Endothelial cell of umbilical vein (primary cell): ENCODE measurements around the gene SGK2. TPM values are rescaled to one million over a fixed set of nuclear protein-coding genes. Genes with fewer than 3 reads are reported as not detected.

Source experiments
- BruUV-seq: library from RNA; stranded (reverse); fragments of 400-500 nt; replicated peaks from 2 replicates; lab custom pipeline; 2021; lab: Mats Ljungman, UMichigan
- CTCF ChIA-PET: fragments of 300-600, 350-600 bp; sonication (Branson Sonifier 250); formaldehyde crosslinking; loops from one replicate; lab custom pipeline; 2021; ENCODE audit warnings: antibody characterized with exemption, inconsistent platforms; lab: Charles Lee
- POLR2A ChIA-PET: fragments of 300-600, 350-600 bp; sonication (Branson Sonifier 250); formaldehyde crosslinking; loops from one replicate; lab custom pipeline; 2021; ENCODE audit warnings: antibody characterized with exemption, inconsistent platforms; lab: Charles Lee
- DNase-seq: peaks from one replicate; pipeline ENCODE4 v3.0.0-alpha.2; 2011; ENCODE audit warnings: low read depth, low spot score
- FAIRE-seq: peaks from 2 replicates; lab custom pipeline; 2011; peaks lifted over from hg19 to GRCh38; lab: Jason Lieb, UNC
- H2AFZ ChIP-seq: 2 replicates; pipeline ENCODE4 v1.6.0; 2012; ENCODE audit warnings: low read depth, low read length, control low read depth, inconsistent platforms
- H3K27ac ChIP-seq: 2 replicates; pipeline ENCODE4 v1.5.1; 2011; ENCODE audit warnings: low read depth, mild to moderate bottlenecking, control low read depth, low read length, moderate library complexity; ENCODE audit not compliant: insufficient read depth
- H3K27me3 ChIP-seq, 2 experiments: 2 replicates each; pipeline versions ENCODE4 v1.6.0 to v1.6.1; 2011; ENCODE audit warnings: low read length in 2 of 2, mixed read lengths in 1 of 2; ENCODE audit not compliant: control insufficient read depth in 2 of 2, insufficient read depth in 2 of 2
- H3K36me3 ChIP-seq, 2 experiments: 2 replicates in 1 of 2; 3 replicates in 1 of 2; pipeline ENCODE4 v1.5.1; 2011; ENCODE audit warnings: low read length in 2 of 2, mild to moderate bottlenecking in 1 of 2, moderate library complexity in 1 of 2; ENCODE audit not compliant: control insufficient read depth in 2 of 2, insufficient read depth in 2 of 2; ENCODE audit errors: extremely low read depth in 1 of 2
- H3K4me1 ChIP-seq: 3 replicates; pipeline ENCODE4 v1.5.1; 2011; ENCODE audit warnings: mild to moderate bottlenecking, low read length; ENCODE audit not compliant: control insufficient read depth, insufficient read depth; ENCODE audit errors: extremely low read depth
- H3K4me2 ChIP-seq: 2 replicates; pipeline ENCODE4 v1.6.1; 2011; ENCODE audit warnings: low read length, control low read depth, mixed read lengths; ENCODE audit not compliant: insufficient read depth
- H3K4me3 ChIP-seq, 3 experiments: fragments of 200-600 bp in 1 of 3; sonication (generic), shearing (Covaris generic) in 1 of 3; replicated peaks in 1 of 3; 2 replicates each; pipeline ENCODE4 v1.5.1; 2011 to 2016; ENCODE audit warnings: control low read depth in 3 of 3, low read length in 3 of 3, mild to moderate bottlenecking in 2 of 3, inconsistent platforms in 1 of 3, low read depth in 1 of 3, moderate library complexity in 1 of 3; ENCODE audit not compliant: insufficient read depth in 1 of 3
- H3K79me2 ChIP-seq: 2 replicates; pipeline ENCODE4 v1.6.0; 2012; ENCODE audit warnings: low read length, inconsistent platforms; ENCODE audit not compliant: control insufficient read depth, insufficient read depth
- H3K9ac ChIP-seq: replicated peaks from 2 replicates; pipeline ENCODE3; 2011; ENCODE audit warnings: low read length, control low read depth; ENCODE audit not compliant: insufficient read depth; ENCODE audit errors: extremely low read depth
- H3K9me1 ChIP-seq: replicated peaks from 3 replicates; pipeline ENCODE4 v1.6.0; 2011; ENCODE audit warnings: mild to moderate bottlenecking, low read length; ENCODE audit not compliant: control insufficient read depth, insufficient read depth; ENCODE audit errors: extremely low read depth
- H3K9me3 ChIP-seq: replicated peaks from 2 replicates; pipeline ENCODE4 v1.5.1; 2012; ENCODE audit warnings: low read length, inconsistent platforms; ENCODE audit not compliant: control insufficient read depth, insufficient read depth
- H4K20me1 ChIP-seq: replicated peaks from 2 replicates; pipeline ENCODE3; 2011; ENCODE audit warnings: mild to moderate bottlenecking, low read length; ENCODE audit not compliant: control insufficient read depth, insufficient read depth; ENCODE audit errors: extremely low read depth
- CTCF ChIP-seq, 2 donors: IDR thresholded peaks; 1 replicate in 1 of 2; 2 replicates in 1 of 2; pipeline ENCODE4 v1.5.1; 2011; ENCODE audit warnings: low read length in 2 of 2, mild to moderate bottlenecking in 2 of 2, moderate library complexity in 2 of 2, control low read depth in 1 of 2, inconsistent platforms in 1 of 2, low read depth in 1 of 2; ENCODE audit not compliant: insufficient read depth in 1 of 2; ENCODE audit errors: extremely low read depth in 1 of 2
- EZH2 ChIP-seq: IDR thresholded peaks from 2 replicates; pipeline ENCODE4 v1.6.1; 2012; ENCODE audit warnings: borderline replicate concordance, low read depth, mild to moderate bottlenecking, moderate library complexity, low read length, inconsistent platforms; ENCODE audit not compliant: severe bottlenecking
- FOS ChIP-seq: IDR thresholded peaks from 2 replicates; pipeline ENCODE4 v1.6.1; 2011; ENCODE audit warnings: mild to moderate bottlenecking, low read length, moderate library complexity, borderline replicate concordance; ENCODE audit not compliant: insufficient read depth
- GATA2 ChIP-seq: IDR thresholded peaks from 2 replicates; pipeline ENCODE4 v1.7.0; 2011; ENCODE audit warnings: low read depth, mild to moderate bottlenecking, moderate library complexity, mixed read lengths, low read length; ENCODE audit not compliant: insufficient read length, insufficient read depth
- JUN ChIP-seq: IDR thresholded peaks from 2 replicates; pipeline ENCODE4 v1.6.1; 2011; ENCODE audit warnings: borderline replicate concordance, low read depth; ENCODE audit not compliant: insufficient read length, insufficient read depth
- MAX ChIP-seq: IDR thresholded peaks from 2 replicates; pipeline ENCODE4 v1.6.1; 2011; ENCODE audit not compliant: insufficient read depth, insufficient read length
- MYC ChIP-seq: IDR thresholded peaks from one replicate; pipeline ENCODE4 v1.6.1; 2011; ENCODE audit warnings: mild to moderate bottlenecking, low read depth, low read length
- POLR2A ChIP-seq: IDR thresholded peaks from 2 replicates; pipeline ENCODE4 v1.6.1; 2012; ENCODE audit warnings: low read depth, mild to moderate bottlenecking, control low read depth, low read length
- POLR2AphosphoS5 ChIP-seq: IDR thresholded peaks from 2 replicates; pipeline ENCODE4 v1.6.1; 2012; ENCODE audit warnings: low read depth, mild to moderate bottlenecking, control low read depth, low read length, moderate library complexity; ENCODE audit not compliant: insufficient read depth
- dilution Hi-C: fragments of 300-500 bp; cut with MboI; formaldehyde crosslinking; loops from one replicate; pipeline ENCODE4 v1.15.0; 2019; ENCODE audit warnings: low sequenced_read_pairs; ENCODE audit not compliant: extremely low pct_ligation_motif_present
- intact Hi-C: fragments of 100-400 bp; cut with micrococcal nuclease; formaldehyde crosslinking; loops from one replicate; pipeline ENCODE4 v1.10.0; 2022
- polyA plus RNA-seq, 4 experiments: library from polyadenylated mRNA; depleted of rRNA in 3 of 4; stranded (reverse) in 3 of 4; unstranded in 1 of 4; fragments of >200 nt; gene quantifications; 2 replicates each; pipeline versions ENCODE4 v1.2.1 to v1.2.3, GENCODE V29; 2011 to 2012; ENCODE audit warnings: missing spikeins in 1 of 4
- total RNA-seq: library from RNA; stranded (reverse); gene quantifications from 2 replicates; pipeline ENCODE4 v1.2.3, GENCODE V29; 2021

Gene SGK2
- total and polyA plus RNA-seq, 2 donors (not counting 3 experiments of a cell fraction or from before 2014, with no cell fraction given): 0.21 to 0.27 TPM

GRCh38 chr20:43568706-43569105, 9.9 kb downstream of the SGK2 start:
- H3K27ac ChIP-seq: no peak overlapping the region
- H3K9ac ChIP-seq: no peak overlapping the region
- H3K9me1 ChIP-seq: no peaks in the 10 kb centered on the region
- dilution Hi-C loops: no loop called here
- intact Hi-C loops: no loop called here
- no peaks in the 10 kb centered on the region for H3K4me1 ChIP-seq
- no peaks in the 10 kb centered on the region for H3K9me3 ChIP-seq
- H3K27me3 ChIP-seq: no peaks in the 10 kb centered on the region
- no peak overlapping the region for H3K4me2 ChIP-seq
- no peaks in the 10 kb centered on the region for H3K79me2 ChIP-seq
- DNase-seq (no peak), FAIRE-seq (no peak)
- no peak overlapping the region for H3K4me3 ChIP-seq
- CTCF ChIA-PET: interaction anchor here (1.3 to 2.5 kb wide), 2 partner anchors 28 to 31 kb away, joined by 3 to 12 read pairs; no protein-coding TSS in a partner anchor
- H2AFZ ChIP-seq: no peak overlapping the region
- BruUV-seq: no TSS peak
- POLR2A ChIA-PET: no interaction called here
- TF ChIP-seq MYC (no peak), GATA2 (no peak), MAX (no peak), EZH2 (no peak), FOS (no peak), CTCF (IDR thresholded peaks at IDR 0.05; ENCODE audit: extremely low read depth in 1 of 2, insufficient read depth in 1 of 2, low read depth in 1 of 2, low read length in 2 of 2) (no peak), POLR2A (no peak), JUN (no peak), POLR2AphosphoS5 (no peak)
- no peaks in the 10 kb centered on the region for H3K36me3 ChIP-seq
- H4K20me1 ChIP-seq: no peaks in the 10 kb centered on the region
